Endothelial cell of umbilical vein (primary cell): ENCODE data around the gene RAB43.

ENCODE experiments used
- CTCF ChIP-seq, 2 donors: IDR thresholded peaks; 1 replicate in 1 of 2; 2 replicates in 1 of 2; pipeline ENCODE4 v1.5.1; 2011; ENCODE audit warnings: low read length in 2 of 2, mild to moderate bottlenecking in 2 of 2, moderate library complexity in 2 of 2, control low read depth in 1 of 2, inconsistent platforms in 1 of 2, low read depth in 1 of 2; ENCODE audit not compliant: insufficient read depth in 1 of 2; ENCODE audit errors: extremely low read depth in 1 of 2
- POLR2A ChIP-seq: IDR thresholded peaks from 2 replicates; pipeline ENCODE4 v1.6.1; 2012; ENCODE audit warnings: low read depth, mild to moderate bottlenecking, control low read depth, low read length
- POLR2AphosphoS5 ChIP-seq: IDR thresholded peaks from 2 replicates; pipeline ENCODE4 v1.6.1; 2012; ENCODE audit warnings: low read depth, mild to moderate bottlenecking, control low read depth, low read length, moderate library complexity; ENCODE audit not compliant: insufficient read depth

- no peak for TF ChIP-seq POLR2AphosphoS5
- no peak for TF ChIP-seq POLR2A
- no peak for TF ChIP-seq CTCF (IDR thresholded peaks at IDR 0.05; ENCODE audit: extremely low read depth in 1 of 2, insufficient read depth in 1 of 2, low read depth in 1 of 2, low read length in 2 of 2)
These were observed 80.9 kb downstream of the RAB43 start for GRCh38 chr3:129040579-129041300.
